ENCODE data around the gene ACTC1. TPM values are rescaled to one million over a fixed set of nuclear protein-coding genes. Genes with fewer than 3 reads are reported as not detected.
A peak's percentile ranks its signal among the peaks of the same experiment; 100 is the strongest.

The ACTC1 gene
- total and polyA plus RNA-seq, 2 of the 13 experiments (the other 11 are each of a cell fraction or from before 2014, with no cell fraction given), result not detected

GRCh38 chr15:34753236-34753894, 42.0 kb downstream of the ACTC1 start (continued):
- TF ChIP-seq ZNF609 (CRISPR knock-in tag; IDR thresholded peaks at IDR 0.05; ENCODE audit: borderline replicate concordance) (no peak), GATAD2A (CRISPR knock-in tag; IDR thresholded peaks at IDR 0.05) (no peak), SOX6 (IDR thresholded peaks at IDR 0.05) (no peak), SOX6 (CRISPR knock-in tag; IDR thresholded peaks at IDR 0.05) (no peak), NFRKB (IDR thresholded peaks at IDR 0.05) (no peak), ELF3 (CRISPR knock-in tag; IDR thresholded peaks at IDR 0.05) (peak; percentile 24; the same call in 1 of the 2 replicates), HNRNPK (IDR thresholded peaks at IDR 0.05; ENCODE audit: low read depth, low read length, poor library complexity, severe bottlenecking) (no peak), ZNF674 (CRISPR knock-in tag; IDR thresholded peaks at IDR 0.05; ENCODE audit: low read depth) (no peak), U2AF2 (IDR thresholded peaks at IDR 0.05; ENCODE audit: low read depth, low read length) (no peak), ZNF652 (CRISPR knock-in tag; IDR thresholded peaks at IDR 0.05; ENCODE audit: borderline replicate concordance, low read depth) (no peak), ZNF883 (CRISPR knock-in tag; IDR thresholded peaks at IDR 0.05; ENCODE audit: not compliant biosample characterization) (no peak), JARID2 (CRISPR knock-in tag; IDR thresholded peaks at IDR 0.05; ENCODE audit: insufficient replicate concordance) (no peak), ATM (IDR thresholded peaks at IDR 0.05; ENCODE audit: borderline replicate concordance) (no peak), ZNF777 (CRISPR knock-in tag; IDR thresholded peaks at IDR 0.05) (no peak), ZFY (CRISPR knock-in tag; IDR thresholded peaks at IDR 0.05) (no peak)
- TF ChIP-seq, protein P1, sequence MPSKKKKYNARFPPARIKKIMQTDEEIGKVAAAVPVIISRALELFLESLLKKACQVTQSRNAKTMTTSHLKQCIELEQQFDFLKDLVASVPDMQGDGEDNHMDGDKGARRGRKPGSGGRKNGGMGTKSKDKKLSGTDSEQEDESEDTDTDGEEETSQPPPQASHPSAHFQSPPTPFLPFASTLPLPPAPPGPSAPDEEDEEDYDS (CRISPR knock-in tag; IDR thresholded peaks at IDR 0.05), result no peak
- TF ChIP-seq, protein P2, sequence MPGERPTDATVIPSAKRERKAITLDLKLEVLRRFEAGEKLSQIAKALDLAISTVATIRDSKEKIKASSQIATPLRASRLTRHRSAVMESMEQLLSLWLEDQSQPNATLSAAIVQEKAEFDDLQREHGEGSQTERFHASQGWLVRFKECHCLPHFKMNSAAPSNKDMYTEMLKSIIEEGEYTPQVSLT (CRISPR knock-in tag; IDR thresholded peaks at IDR 0.05; ENCODE audit: borderline replicate concordance, low read depth), result no peak
- TF ChIP-seq, protein P3, sequence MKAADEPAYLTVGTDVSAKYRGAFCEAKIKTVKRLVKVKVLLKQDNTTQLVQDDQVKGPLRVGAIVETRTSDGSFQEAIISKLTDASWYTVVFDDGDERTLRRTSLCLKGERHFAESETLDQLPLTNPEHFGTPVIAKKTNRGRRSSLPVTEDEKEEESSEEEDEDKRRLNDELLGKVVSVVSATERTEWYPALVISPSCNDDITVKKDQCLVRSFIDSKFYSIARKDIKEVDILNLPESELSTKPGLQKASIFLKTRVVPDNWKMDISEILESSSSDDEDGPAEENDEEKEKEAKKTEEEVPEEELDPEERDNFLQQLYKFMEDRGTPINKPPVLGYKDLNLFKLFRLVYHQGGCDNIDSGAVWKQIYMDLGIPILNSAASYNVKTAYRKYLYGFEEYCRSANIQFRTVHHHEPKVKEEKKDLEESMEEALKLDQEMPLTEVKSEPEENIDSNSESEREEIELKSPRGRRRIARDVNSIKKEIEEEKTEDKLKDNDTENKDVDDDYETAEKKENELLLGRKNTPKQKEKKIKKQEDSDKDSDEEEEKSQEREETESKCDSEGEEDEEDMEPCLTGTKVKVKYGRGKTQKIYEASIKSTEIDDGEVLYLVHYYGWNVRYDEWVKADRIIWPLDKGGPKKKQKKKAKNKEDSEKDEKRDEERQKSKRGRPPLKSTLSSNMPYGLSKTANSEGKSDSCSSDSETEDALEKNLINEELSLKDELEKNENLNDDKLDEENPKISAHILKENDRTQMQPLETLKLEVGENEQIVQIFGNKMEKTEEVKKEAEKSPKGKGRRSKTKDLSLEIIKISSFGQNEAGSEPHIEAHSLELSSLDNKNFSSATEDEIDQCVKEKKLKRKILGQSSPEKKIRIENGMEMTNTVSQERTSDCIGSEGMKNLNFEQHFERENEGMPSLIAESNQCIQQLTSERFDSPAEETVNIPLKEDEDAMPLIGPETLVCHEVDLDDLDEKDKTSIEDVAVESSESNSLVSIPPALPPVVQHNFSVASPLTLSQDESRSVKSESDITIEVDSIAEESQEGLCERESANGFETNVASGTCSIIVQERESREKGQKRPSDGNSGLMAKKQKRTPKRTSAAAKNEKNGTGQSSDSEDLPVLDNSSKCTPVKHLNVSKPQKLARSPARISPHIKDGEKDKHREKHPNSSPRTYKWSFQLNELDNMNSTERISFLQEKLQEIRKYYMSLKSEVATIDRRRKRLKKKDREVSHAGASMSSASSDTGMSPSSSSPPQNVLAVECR (CRISPR knock-in tag; IDR thresholded peaks at IDR 0.05; ENCODE audit: borderline replicate concordance), result no peak

All from HepG2 (cell line).